ENCODE data around the gene SYT12.
A peak's percentile ranks its signal among the peaks of the same experiment; 100 is the strongest.

Gene SYT12, protein sequence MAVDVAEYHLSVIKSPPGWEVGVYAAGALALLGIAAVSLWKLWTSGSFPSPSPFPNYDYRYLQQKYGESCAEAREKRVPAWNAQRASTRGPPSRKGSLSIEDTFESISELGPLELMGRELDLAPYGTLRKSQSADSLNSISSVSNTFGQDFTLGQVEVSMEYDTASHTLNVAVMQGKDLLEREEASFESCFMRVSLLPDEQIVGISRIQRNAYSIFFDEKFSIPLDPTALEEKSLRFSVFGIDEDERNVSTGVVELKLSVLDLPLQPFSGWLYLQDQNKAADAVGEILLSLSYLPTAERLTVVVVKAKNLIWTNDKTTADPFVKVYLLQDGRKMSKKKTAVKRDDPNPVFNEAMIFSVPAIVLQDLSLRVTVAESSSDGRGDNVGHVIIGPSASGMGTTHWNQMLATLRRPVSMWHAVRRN

DNA sequence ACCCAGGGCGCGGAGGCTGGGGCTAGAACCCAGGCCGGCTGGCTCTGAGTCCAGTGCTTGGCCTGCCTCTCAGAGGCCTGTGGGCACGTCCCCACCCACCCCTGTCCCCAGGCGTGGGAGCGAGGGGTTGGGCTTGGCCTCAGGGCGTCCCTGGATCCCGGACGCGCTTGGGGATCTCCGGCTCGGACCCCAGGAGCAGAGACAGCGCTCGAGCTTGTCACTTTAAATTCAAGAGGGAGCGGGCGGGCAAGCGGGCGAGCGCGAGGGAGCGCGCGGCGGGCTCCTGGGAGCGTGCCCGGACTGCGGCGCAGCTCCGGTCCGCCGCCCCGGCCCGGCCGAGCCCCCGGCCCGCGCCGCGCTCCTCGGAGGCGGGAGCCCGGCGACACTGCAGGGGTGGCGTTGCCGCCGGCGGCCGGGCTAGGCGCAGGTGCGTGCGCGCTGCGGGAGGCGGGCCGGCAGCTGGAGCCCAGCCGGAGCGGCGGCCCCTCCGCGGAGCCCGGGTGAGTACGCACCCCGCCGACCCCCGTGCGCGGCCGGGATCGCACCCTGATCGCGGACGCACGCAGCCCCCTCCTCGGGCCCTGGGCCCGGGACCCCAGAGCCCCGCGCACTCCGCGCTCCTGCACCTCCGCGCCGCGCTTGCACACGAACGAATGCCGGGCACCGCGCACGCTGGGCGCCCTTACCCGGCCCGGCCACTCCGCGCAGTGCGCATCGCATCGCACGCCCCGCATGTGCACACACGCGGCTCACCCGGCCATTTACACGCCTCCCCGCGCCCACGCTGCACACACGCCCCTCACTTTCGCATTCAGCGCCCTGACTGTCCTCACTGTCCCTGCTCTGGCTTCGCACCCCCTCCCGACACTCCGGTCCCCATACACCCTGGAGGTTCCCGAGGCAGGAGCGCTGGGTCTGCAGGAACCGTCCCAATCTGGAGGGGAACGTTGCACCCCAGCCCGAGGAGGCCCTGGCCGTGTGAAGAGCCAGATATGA lies at the start of gene SYT12:
SYT12 (plus strand) TSS at position 174 of the 996 bp plus-strand sequence. CDS start 7,011 bp downstream, outside the sequence.
- Histone ChIP-seq H3K9me3 (ENCODE audit: control insufficient read depth, insufficient read depth, low read depth, low read length) (no peaks in the 10 kb centered on the region), H3K4me1 (ENCODE audit: control insufficient read depth, insufficient read depth, low read length) (peaks cover 5% of the 10 kb centered on the region), H3K4me3 (ENCODE audit: low read depth, low read length) (peak within 1 kb of the TSS; percentile 45), H3K36me3 (ENCODE audit: control insufficient read depth in 2 of 2, insufficient read depth in 1 of 2, low read length in 2 of 2) (no peaks in the 10 kb centered on the region), H3K27ac (ENCODE audit: extremely low read depth, low read depth, low read length) (no peak within 1 kb of the TSS)
- ChIA-PET POLR2A (interaction anchor here (1.3 to 2.8 kb wide), 2 partner anchors 32 to 294 kb away, joined by 5 to 7 read pairs; no protein-coding TSS in a partner anchor), CTCF (interaction anchor here (0.6 to 2.1 kb wide), 7 partner anchors 10 to 144 kb away, joined by 3 to 9 read pairs (median 4); no protein-coding TSS in a partner anchor)
- TF ChIP-seq GLI4 (tag by site-specific recombination; IDR thresholded peaks at IDR 0.05) (no peak), ZNF239 (tag by site-specific recombination; IDR thresholded peaks at IDR 0.05) (no peak), ZNF335 (tag by site-specific recombination; conservative IDR thresholded peaks at IDR 0.05) (0 out of 2 replicates have a peak, but pooled peaks have one; percentile 2), ZBTB8A (tag by site-specific recombination; IDR thresholded peaks at IDR 0.05) (0 out of 2 replicates have a peak, but pooled peaks have one; percentile 37), ZFHX2 (tag by site-specific recombination; conservative IDR thresholded peaks at IDR 0.05) (peak; percentile 46; the same call in 1 of the 2 replicates), SP3 (tag by site-specific recombination; IDR thresholded peaks at IDR 0.05) (0 out of 2 replicates have a peak, but pooled peaks have one; percentile 9), EGR2 (tag by site-specific recombination; IDR thresholded peaks at IDR 0.05; ENCODE audit: low read depth) (peak; percentile 32), ZNF544 (tag by site-specific recombination; IDR thresholded peaks at IDR 0.05) (no peak), ZNF221 (tag by site-specific recombination; IDR thresholded peaks at IDR 0.05; ENCODE audit: borderline replicate concordance) (no peak)
- TF ChIP-seq, protein P1, sequence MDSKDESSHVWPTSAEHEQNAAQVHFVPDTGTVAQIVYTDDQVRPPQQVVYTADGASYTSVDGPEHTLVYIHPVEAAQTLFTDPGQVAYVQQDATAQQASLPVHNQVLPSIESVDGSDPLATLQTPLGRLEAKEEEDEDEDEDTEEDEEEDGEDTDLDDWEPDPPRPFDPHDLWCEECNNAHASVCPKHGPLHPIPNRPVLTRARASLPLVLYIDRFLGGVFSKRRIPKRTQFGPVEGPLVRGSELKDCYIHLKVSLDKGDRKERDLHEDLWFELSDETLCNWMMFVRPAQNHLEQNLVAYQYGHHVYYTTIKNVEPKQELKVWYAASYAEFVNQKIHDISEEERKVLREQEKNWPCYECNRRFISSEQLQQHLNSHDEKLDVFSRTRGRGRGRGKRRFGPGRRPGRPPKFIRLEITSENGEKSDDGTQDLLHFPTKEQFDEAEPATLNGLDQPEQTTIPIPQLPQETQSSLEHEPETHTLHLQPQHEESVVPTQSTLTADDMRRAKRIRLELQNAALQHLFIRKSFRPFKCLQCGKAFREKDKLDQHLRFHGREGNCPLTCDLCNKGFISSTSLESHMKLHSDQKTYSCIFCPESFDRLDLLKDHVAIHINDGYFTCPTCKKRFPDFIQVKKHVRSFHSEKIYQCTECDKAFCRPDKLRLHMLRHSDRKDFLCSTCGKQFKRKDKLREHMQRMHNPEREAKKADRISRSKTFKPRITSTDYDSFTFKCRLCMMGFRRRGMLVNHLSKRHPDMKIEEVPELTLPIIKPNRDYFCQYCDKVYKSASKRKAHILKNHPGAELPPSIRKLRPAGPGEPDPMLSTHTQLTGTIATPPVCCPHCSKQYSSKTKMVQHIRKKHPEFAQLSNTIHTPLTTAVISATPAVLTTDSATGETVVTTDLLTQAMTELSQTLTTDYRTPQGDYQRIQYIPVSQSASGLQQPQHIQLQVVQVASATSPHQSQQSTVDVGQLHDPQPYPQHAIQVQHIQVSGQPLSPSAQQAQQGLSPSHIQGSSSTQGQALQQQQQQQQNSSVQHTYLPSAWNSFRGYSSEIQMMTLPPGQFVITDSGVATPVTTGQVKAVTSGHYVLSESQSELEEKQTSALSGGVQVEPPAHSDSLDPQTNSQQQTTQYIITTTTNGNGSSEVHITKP (tag by site-specific recombination; IDR thresholded peaks at IDR 0.05) = 0 out of 2 replicates have a peak, but pooled peaks have one; percentile 3
- TF ChIP-seq, protein P2, sequence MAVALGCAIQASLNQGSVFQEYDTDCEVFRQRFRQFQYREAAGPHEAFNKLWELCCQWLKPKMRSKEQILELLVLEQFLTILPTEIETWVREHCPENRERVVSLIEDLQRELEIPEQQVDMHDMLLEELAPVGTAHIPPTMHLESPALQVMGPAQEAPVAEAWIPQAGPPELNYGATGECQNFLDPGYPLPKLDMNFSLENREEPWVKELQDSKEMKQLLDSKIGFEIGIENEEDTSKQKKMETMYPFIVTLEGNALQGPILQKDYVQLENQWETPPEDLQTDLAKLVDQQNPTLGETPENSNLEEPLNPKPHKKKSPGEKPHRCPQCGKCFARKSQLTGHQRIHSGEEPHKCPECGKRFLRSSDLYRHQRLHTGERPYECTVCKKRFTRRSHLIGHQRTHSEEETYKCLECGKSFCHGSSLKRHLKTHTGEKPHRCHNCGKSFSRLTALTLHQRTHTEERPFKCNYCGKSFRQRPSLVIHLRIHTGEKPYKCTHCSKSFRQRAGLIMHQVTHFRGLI (tag by site-specific recombination; IDR thresholded peaks at IDR 0.05) = peak; percentile 69; the same call in 1 of the 2 replicates
- TF ChIP-seq, protein P3, sequence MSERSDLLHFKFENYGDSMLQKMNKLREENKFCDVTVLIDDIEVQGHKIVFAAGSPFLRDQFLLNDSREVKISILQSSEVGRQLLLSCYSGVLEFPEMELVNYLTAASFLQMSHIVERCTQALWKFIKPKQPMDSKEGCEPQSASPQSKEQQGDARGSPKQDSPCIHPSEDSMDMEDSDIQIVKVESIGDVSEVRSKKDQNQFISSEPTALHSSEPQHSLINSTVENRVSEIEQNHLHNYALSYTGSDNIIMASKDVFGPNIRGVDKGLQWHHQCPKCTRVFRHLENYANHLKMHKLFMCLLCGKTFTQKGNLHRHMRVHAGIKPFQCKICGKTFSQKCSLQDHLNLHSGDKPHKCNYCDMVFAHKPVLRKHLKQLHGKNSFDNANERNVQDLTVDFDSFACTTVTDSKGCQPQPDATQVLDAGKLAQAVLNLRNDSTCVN (tag by site-specific recombination; optimal IDR thresholded peaks at IDR 0.05) = peak; percentile 55

DNA sequence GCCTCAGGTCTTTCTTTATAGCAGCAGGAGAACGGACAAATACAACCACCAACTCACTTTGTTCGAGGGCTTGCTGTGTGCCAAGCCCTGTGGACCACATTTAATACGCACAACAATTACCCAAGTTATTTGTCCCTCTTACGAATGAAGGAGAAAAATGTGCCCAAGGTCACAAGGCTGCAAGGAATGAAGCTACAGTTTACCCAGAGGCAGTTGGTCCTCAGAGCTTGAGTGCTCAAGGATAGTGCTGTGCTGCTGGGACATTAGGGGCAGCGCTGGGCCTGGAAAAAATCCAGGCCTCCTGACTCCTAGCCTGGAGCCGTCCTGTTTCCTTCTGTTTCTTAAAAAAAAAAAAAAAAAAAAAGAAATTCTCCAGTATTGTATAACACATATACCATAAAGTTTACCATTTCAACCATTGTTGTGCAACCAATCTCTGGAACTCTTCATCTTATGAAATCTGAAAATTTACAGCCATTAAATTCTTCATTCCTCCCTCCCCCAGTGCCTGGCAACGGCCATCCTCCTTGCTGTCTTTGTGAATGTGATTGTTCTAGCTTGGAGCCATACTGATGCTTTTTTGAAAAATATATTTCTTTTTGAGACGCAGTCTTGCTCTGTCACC lies 48.9 kb upstream of the SYT12 start:
- Histone ChIP-seq H3K4me3 (ENCODE audit: low read depth, low read length) (no peak overlapping the region), H3K4me1 (ENCODE audit: control insufficient read depth, insufficient read depth, low read length) (no peaks in the 10 kb centered on the region), H3K27ac (ENCODE audit: extremely low read depth, low read depth, low read length) (no peak overlapping the region), H3K36me3 (ENCODE audit: control insufficient read depth in 2 of 2, insufficient read depth in 1 of 2, low read length in 2 of 2) (no peaks in the 10 kb centered on the region), H3K9me3 (ENCODE audit: control insufficient read depth, insufficient read depth, low read depth, low read length) (no peaks in the 10 kb centered on the region)
- CTCF ChIA-PET = interaction anchor here (0.6 to 0.7 kb wide), 2 partner anchors 125 to 279 kb away, joined by 4 to 5 read pairs; no protein-coding TSS in a partner anchor
- POLR2A ChIA-PET = interaction anchor here (1.0 kb wide), 1 partner anchor 18 kb away, joined by 3 read pairs; no protein-coding TSS in a partner anchor
- no peak for TF ChIP-seq ZNF146 (tag by site-specific recombination; IDR thresholded peaks at IDR 0.05)
- no peak for TF ChIP-seq ZNF558 (tag by site-specific recombination; IDR thresholded peaks at IDR 0.05)
- TF ChIP-seq ZNF324 (tag by site-specific recombination; IDR thresholded peaks at IDR 0.05) = no peak
- no peak for TF ChIP-seq ZNF157 (tag by site-specific recombination; IDR thresholded peaks at IDR 0.05)
- TF ChIP-seq, protein P4, sequence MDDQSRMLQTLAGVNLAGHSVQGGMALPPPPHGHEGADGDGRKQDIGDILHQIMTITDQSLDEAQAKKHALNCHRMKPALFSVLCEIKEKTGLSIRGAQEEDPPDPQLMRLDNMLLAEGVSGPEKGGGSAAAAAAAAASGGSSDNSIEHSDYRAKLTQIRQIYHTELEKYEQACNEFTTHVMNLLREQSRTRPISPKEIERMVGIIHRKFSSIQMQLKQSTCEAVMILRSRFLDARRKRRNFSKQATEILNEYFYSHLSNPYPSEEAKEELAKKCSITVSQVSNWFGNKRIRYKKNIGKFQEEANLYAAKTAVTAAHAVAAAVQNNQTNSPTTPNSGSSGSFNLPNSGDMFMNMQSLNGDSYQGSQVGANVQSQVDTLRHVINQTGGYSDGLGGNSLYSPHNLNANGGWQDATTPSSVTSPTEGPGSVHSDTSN (CRISPR knock-in tag; IDR thresholded peaks at IDR 0.05) = no peak
